ENCODE measurements around the gene FAM107A.

FAM107A gene, protein sequence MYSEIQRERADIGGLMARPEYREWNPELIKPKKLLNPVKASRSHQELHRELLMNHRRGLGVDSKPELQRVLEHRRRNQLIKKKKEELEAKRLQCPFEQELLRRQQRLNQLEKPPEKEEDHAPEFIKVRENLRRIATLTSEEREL

DNA sequence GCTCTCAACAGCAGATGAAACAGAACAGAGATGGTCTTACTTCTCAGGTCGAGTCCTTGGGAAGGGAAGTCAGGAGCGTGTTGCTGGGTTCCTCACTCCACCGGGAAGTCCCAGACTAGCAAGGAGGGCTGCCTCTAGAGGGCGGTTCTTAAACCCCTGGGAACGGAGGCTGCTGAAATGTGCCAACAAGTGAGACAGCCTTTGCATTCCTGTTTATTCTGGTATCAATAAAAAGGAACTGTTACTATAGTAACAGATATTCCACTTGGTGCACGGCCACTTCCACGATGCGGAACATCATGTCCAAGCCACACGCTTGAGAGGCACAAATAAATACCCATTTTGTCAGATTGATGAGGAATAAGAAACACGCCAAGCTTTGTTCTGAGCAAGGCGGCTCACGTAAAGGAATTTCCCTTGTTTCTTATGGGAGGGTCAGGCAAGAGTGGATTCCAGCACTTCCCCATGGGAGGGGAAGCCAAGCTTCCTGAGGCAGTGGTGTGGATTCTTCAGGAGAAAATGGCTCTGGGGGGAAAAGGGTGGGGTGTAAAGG lies at the start of gene FAM107A:
Gene FAM107A, minus strand, starts transcription at position 123 of the 553 bp plus-strand sequence. CDS start 7,531 bp downstream, outside the sequence.
- FAIRE-seq (no peak), DNase-seq (ENCODE audit: insufficient read length, low spot score) (no peak)
- no peak for TF ChIP-seq POLR2A (IDR thresholded peaks at IDR 0.05; ENCODE audit: low read depth, low read length)

DNA sequence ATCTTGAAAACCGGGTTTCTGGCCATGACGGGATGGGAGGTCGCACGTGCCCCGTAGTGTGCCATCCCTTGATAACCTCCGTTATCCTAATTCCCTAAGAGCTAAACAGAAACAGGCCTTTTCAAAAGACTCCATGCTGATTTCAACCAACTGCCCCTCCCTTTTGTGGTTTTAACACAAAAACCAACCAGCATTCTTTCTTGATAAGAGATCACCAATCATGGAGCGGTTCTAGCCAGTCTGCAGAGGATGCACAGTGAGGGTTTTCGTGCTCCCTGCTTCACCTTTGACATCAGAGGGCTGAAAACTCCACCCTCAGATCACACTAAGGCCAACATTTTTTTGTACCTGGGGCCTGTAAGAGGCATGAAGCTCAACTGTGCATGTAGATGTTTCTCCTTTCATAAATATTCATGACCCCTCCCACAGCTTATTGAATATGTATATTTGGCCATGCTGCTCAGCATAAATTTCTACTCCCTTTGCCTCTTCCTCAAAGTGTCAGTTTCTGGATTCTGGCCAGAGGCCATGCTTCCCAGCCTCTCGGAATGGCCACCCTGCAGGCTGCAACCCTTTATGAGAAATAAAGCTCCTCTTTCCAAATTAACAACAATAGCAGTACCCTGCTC lies 48.1 kb upstream of the FAM107A start:
- FAIRE-seq: no peak
- DNase-seq (ENCODE audit: insufficient read length, low spot score): no peak
- no peak for TF ChIP-seq POLR2A (IDR thresholded peaks at IDR 0.05; ENCODE audit: low read depth, low read length)

DNA sequence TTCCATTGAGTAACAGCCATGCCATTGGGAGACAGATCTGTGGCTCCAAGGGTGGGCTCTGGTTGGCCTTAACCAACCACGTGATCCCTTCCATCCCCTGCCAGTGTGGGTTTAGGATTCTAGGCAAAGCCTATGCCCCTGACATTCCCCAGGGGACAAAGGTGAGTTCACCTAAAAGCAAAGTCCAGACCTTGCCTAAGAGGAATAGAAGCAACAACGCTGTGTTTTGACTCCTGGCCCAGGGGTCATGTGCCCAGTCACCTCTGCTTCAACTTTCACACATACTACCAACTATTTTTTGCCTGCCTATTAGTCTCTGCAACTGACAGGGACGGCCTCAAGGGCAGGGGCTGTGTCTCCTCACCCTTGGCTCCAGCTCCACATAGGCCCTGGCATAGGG lies 47.4 kb upstream of the FAM107A start:
- FAIRE-seq (no peak), DNase-seq (ENCODE audit: insufficient read length, low spot score) (no peak)
- TF ChIP-seq POLR2A (IDR thresholded peaks at IDR 0.05; ENCODE audit: low read depth, low read length): no peak

GRCh38 chr3:58623961-58624360 lies 46.8 kb upstream of the FAM107A start:
- FAIRE-seq: no peak
- TF ChIP-seq POLR2A (IDR thresholded peaks at IDR 0.05; ENCODE audit: low read depth, low read length): no peak
- no peak for DNase-seq (ENCODE audit: insufficient read length, low spot score)

GRCh38 chr3:58623478-58623877 lies 46.3 kb upstream of the FAM107A start:
- DNase-seq (ENCODE audit: insufficient read length, low spot score) (no peak), FAIRE-seq (no peak)
- TF ChIP-seq POLR2A (IDR thresholded peaks at IDR 0.05; ENCODE audit: low read depth, low read length): no peak

GRCh38 chr3:58622892-58623291 lies 45.7 kb upstream of the FAM107A start:
- FAIRE-seq (no peak), DNase-seq (ENCODE audit: insufficient read length, low spot score) (no peak)
- no peak for TF ChIP-seq POLR2A (IDR thresholded peaks at IDR 0.05; ENCODE audit: low read depth, low read length)

DNA sequence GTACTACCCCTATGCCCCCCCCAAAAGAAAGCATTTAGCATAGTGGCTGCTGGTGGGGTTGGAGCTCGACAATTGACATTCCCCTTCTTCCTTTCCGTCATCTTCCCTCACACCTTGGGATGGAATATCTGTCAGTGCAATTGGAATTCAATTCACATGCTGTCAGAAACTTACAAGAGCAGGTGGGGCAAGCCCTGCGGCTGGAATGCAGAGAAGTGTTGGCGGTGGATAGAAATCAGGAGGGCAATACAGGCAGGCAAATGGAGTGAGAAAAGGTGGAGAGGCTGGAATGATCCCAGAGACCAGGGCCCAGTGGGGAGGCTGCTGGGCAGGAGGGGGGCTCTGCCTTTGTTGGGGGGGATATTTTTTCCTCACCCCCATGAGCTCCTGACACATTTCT lies 45.2 kb upstream of the FAM107A start:
- no peak for DNase-seq (ENCODE audit: insufficient read length, low spot score)
- no peak for FAIRE-seq

DNA sequence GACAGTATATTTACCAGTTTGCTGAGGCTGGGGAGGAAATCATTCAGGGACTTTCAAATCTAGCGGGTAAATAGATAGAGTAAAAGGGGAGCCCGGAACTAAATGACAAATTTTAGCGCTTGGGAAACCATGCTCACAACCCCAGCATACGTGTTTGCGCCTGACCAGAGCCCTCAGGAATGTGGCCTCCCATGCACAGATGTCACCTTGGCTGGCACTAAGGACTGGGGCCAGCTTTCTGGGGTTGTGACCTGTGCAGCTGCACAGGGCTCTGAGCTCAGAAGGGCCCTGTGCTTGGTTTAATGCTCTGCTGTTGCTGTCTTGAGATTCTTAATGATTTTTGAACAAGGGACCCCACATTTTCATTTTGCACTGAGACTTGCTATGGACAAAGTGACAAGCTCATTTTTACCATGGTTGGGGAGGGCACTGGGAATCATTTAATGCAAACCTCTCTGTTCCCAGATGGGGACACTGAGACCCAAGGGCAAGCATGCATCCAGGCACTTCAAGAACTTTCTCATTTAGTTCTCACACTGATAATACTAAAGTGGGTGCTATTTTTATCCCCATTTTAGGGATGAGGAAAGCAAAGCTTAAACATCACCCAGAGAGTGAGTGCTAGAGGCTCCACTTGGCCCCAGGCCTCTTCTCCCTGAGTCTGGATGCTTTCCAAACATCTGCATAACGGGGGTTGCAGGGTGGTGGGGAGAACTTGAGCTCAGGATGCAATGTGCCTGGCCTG lies 44.1 kb upstream of the FAM107A start:
- DNase-seq (ENCODE audit: insufficient read length, low spot score) (no peak), FAIRE-seq (no peak)
- no peak for TF ChIP-seq POLR2A (IDR thresholded peaks at IDR 0.05; ENCODE audit: low read depth, low read length)

More for the DNA sequence above, 45.2 kb upstream of the FAM107A start:
- TF ChIP-seq POLR2A (IDR thresholded peaks at IDR 0.05; ENCODE audit: low read depth, low read length): no peak

DNA sequence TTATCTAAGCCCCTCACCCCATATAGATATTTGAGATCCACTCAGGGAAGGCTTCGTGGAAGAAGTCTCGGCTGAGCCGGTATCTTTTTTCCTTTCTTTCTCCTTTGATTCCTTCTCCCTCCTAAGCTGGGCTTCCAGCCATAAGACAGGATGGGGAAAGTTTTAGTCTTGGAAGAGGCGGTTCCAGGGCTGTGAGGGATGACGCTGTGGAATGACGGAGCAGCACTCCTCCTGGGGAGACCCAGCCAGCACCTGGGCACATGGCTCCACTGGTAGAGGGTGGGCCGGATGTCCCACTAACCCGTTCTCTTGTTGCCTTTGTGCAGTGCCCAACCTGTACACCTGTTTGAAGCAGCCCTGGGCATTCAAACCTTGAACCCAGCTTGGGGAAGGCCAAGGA lies 43.2 kb upstream of the FAM107A start:
- FAIRE-seq: no peak
- no peak for DNase-seq (ENCODE audit: insufficient read length, low spot score)
- TF ChIP-seq POLR2A (IDR thresholded peaks at IDR 0.05; ENCODE audit: low read depth, low read length): no peak

- no peak for DNase-seq (ENCODE audit: insufficient read length, low spot score)
- no peak for TF ChIP-seq POLR2A (IDR thresholded peaks at IDR 0.05; ENCODE audit: low read depth, low read length)
- FAIRE-seq: no peak
Observed at GRCh38 chr3:58617338-58617761, 40.2 kb upstream of the FAM107A start.

DNA sequence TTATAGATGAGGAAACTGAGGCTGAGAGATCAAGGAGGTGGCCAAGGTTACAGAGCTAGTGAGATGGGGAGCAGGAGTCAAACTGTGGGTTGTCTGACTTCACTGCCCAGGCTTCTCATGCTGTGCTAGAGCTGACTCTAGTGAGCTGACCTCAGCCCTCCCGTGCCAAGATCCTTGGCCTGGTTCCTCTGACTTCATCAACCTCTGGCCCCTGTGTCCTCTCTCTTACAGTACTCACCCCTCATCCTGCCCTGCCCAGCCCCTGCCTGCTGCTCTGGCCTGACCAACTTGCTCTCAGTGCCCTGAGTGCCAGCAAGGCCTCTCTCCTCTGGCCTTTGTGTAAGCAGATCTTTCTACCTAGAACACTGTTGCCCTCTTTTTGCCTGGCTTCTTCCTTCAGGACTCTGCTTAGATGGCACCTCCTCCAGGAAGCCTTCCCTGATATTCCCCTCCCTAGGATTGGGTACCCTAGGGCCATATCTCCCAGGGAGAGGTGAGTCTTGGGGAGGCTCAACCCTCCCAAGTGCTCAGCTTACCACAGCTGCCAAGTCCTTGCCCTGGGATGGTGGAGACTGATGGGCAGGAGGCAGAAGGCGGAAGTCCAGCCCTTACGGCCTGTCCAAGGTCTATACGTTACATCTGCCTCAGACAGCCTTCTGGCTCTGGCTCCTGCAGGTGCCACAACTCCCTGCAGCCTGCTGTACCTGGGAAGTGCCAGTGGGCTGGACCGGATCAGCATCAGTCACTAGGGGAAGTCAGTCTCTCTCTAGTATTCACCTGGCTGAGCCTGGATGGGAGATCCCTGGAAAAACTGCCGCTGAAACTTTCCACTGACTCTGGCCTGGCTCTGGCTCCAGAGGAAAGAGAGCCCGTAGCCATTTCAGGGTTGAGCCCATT lies 36.3 kb upstream of the FAM107A start:
- no peak for TF ChIP-seq POLR2A (IDR thresholded peaks at IDR 0.05; ENCODE audit: low read depth, low read length)
- DNase-seq (ENCODE audit: insufficient read length, low spot score): peak; percentile 33
- FAIRE-seq: no peak

DNA sequence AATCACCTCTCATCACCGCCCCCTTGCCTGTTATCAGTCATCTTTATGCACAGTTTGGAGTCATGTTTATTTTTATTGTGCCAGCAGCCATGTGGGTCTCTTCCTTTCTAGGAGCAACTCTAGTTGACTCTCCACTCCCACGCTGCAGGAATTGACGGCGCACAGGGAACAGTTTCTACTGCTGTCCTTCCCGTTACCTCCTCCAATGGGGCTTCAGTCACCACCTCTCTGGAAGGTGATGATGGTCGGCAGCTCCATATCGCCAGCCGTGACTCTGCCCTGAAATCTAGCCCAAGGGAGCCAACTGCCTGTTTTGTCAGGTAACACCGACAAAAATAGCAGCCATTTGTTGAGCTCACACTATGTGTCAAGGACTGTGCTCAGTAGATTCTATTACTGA lies 35.6 kb upstream of the FAM107A start:
- DNase-seq (ENCODE audit: insufficient read length, low spot score) (no peak), FAIRE-seq (no peak)
- TF ChIP-seq POLR2A (IDR thresholded peaks at IDR 0.05; ENCODE audit: low read depth, low read length): no peak

DNA sequence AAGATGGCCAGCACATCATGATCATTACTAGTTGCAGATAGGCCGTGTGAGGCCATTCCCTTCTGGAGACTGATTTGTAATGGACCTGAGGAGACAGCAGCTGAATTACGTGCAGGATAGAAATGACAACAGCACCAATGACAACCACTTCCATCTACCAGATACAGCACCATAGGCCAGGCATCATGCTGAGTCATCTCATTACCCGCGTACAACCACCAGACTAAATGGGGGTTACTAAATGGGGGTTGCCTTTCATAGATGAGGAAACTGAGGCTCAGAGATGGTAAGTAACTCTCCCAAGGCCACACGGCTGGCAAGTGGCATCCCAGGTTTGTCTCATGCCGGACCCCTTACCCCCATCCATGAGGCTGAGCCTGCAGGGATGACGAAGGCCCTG lies 32.8 kb upstream of the FAM107A start:
- no peak for FAIRE-seq
- no peak for DNase-seq (ENCODE audit: insufficient read length, low spot score)
- no peak for TF ChIP-seq POLR2A (IDR thresholded peaks at IDR 0.05; ENCODE audit: low read depth, low read length)

DNA sequence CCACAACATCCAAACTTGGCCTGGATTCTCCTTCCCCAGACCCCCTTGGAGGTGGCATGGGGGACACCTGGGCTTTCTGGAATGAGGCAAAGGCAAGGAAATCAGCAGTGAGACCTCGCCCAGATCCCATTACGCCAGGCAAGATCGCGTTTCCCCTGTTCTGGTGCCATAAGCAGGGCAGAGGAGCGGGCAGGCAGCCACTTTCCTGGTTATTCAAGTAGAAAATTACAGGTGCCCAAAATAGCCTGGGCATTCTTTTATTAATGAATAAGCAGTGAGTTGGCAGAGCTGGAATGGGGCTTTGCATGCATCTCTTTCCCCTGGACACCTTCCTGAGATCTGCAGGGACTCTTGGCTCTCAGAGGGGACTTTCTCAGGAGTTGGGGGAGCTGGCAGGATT lies 31.5 kb upstream of the FAM107A start:
- no peak for TF ChIP-seq POLR2A (IDR thresholded peaks at IDR 0.05; ENCODE audit: low read depth, low read length)
- no peak for DNase-seq (ENCODE audit: insufficient read length, low spot score)

More for the DNA sequence above, 31.5 kb upstream of the FAM107A start:
- FAIRE-seq: no peak

Measured in H54 (cell line).